Measurements from ENCODE around the gene C4orf50.

The C4orf50 gene

GRCh38 chr4:6018331-6018730 lies at the start of gene C4orf50:
C4orf50 (minus strand) TSS chr4:6018431.
- in situ Hi-C loops (cut with MboI; ENCODE audit: low sequenced_read_pairs) = no loop called here

GRCh38 chr4:6065934-6066590 lies 47.8 kb upstream of the C4orf50 start:
- in situ Hi-C loops (cut with MboI; ENCODE audit: low sequenced_read_pairs) = no loop called here

GRCh38 chr4:6065166-6065565 lies 46.9 kb upstream of the C4orf50 start:
- in situ Hi-C loops (cut with MboI; ENCODE audit: low sequenced_read_pairs) = no loop called here

- in situ Hi-C loops (cut with MboI; ENCODE audit: low sequenced_read_pairs) = no loop called here
These were observed 46.2 kb upstream of the C4orf50 start for GRCh38 chr4:6064383-6064782.

GRCh38 chr4:6063684-6064083 lies 45.5 kb upstream of the C4orf50 start:
- in situ Hi-C loops (cut with MboI; ENCODE audit: low sequenced_read_pairs) = no loop called here

- in situ Hi-C loops (cut with MboI; ENCODE audit: low sequenced_read_pairs) = no loop called here
These were observed 43.9 kb upstream of the C4orf50 start for GRCh38 chr4:6062133-6062532.

GRCh38 chr4:6059375-6059805 lies 41.2 kb upstream of the C4orf50 start:
- in situ Hi-C loops (cut with MboI; ENCODE audit: low sequenced_read_pairs) = no loop called here

GRCh38 chr4:6058531-6059374 lies 40.5 kb upstream of the C4orf50 start:
- in situ Hi-C loops (cut with MboI; ENCODE audit: low sequenced_read_pairs) = no loop called here

- in situ Hi-C loops (cut with MboI; ENCODE audit: low sequenced_read_pairs) = no loop called here
These were observed 38.9 kb upstream of the C4orf50 start for GRCh38 chr4:6056976-6057766.

GRCh38 chr4:6055436-6055835 lies 37.2 kb upstream of the C4orf50 start:
- in situ Hi-C loops (cut with MboI; ENCODE audit: low sequenced_read_pairs) = no loop called here

- in situ Hi-C loops (cut with MboI; ENCODE audit: low sequenced_read_pairs) = no loop called here
These were observed 36.8 kb upstream of the C4orf50 start for GRCh38 chr4:6055030-6055429.

GRCh38 chr4:6054162-6054922 lies 36.1 kb upstream of the C4orf50 start:
- in situ Hi-C loops (cut with MboI; ENCODE audit: low sequenced_read_pairs) = no loop called here

- in situ Hi-C loops (cut with MboI; ENCODE audit: low sequenced_read_pairs) = no loop called here
These were observed 34.4 kb upstream of the C4orf50 start for GRCh38 chr4:6052679-6053078.

GRCh38 chr4:6050551-6050950 lies 32.3 kb upstream of the C4orf50 start:
- in situ Hi-C loops (cut with MboI; ENCODE audit: low sequenced_read_pairs) = no loop called here

GRCh38 chr4:6049985-6050384 lies 31.8 kb upstream of the C4orf50 start:
- in situ Hi-C loops (cut with MboI; ENCODE audit: low sequenced_read_pairs) = no loop called here

GRCh38 chr4:6049278-6049677 lies 31.0 kb upstream of the C4orf50 start:
- in situ Hi-C loops (cut with MboI; ENCODE audit: low sequenced_read_pairs) = no loop called here

GRCh38 chr4:6048537-6048936 lies 30.3 kb upstream of the C4orf50 start:
- in situ Hi-C loops (cut with MboI; ENCODE audit: low sequenced_read_pairs) = no loop called here

- in situ Hi-C loops (cut with MboI; ENCODE audit: low sequenced_read_pairs) = no loop called here
These were observed 29.0 kb upstream of the C4orf50 start for GRCh38 chr4:6047130-6047673.

- in situ Hi-C loops (cut with MboI; ENCODE audit: low sequenced_read_pairs) = no loop called here
These were observed 28.4 kb upstream of the C4orf50 start for GRCh38 chr4:6046526-6047129.

- in situ Hi-C loops (cut with MboI; ENCODE audit: low sequenced_read_pairs) = no loop called here
These were observed 26.6 kb upstream of the C4orf50 start for GRCh38 chr4:6044805-6045204.
